HG02798 (cell line): ENCODE results near the gene TPRA1.
A peak's percentile ranks its signal among the peaks of the same experiment; 100 is the strongest.

Source experiments
- ATAC-seq: cut with Tn5 transposase; IDR thresholded peaks from one replicate; pipeline ENCODE4 v1.9.1; 2021; ENCODE audit warnings: mild to moderate bottlenecking; ENCODE audit not compliant: unreplicated experiment, poor library complexity

The TPRA1 gene

GRCh38 chr3:127590593-127591465 is at the start of gene TPRA1:
TPRA1 (minus strand) TSS chr3:127590733; CDS start chr3:127580146, 10,587 bp downstream.
- peak; percentile 80 for ATAC-seq

- no peak for ATAC-seq
These were observed 49.5 kb upstream of the TPRA1 start for GRCh38 chr3:127640042-127640355.

GRCh38 chr3:127639173-127640041 is 48.9 kb upstream of the TPRA1 start:
- no peak for ATAC-seq

- no peak for ATAC-seq
These were observed 47.4 kb upstream of the TPRA1 start for GRCh38 chr3:127637971-127638370.

- ATAC-seq = no peak
These were observed 47.0 kb upstream of the TPRA1 start for GRCh38 chr3:127637546-127637945.

GRCh38 chr3:127634653-127635052 is 44.1 kb upstream of the TPRA1 start:
- ATAC-seq = no peak

- ATAC-seq = no peak
These were observed 41.7 kb upstream of the TPRA1 start for GRCh38 chr3:127632035-127632820.

- no peak for ATAC-seq
These were observed 40.5 kb upstream of the TPRA1 start for GRCh38 chr3:127630811-127631714.

- ATAC-seq = peak; percentile 18
These were observed 39.2 kb upstream of the TPRA1 start for GRCh38 chr3:127629467-127630403.

- peak; percentile 60 for ATAC-seq
These were observed 38.4 kb upstream of the TPRA1 start, which contains the start of gene PODXL2 for GRCh38 chr3:127628788-127629466. PODXL2 (plus strand) TSS chr3:127629185; CDS start chr3:127629220, 35 bp downstream.

- no peak for ATAC-seq
These were observed 37.9 kb upstream of the TPRA1 start for GRCh38 chr3:127628426-127628787.

- no peak for ATAC-seq
These were observed 35.3 kb upstream of the TPRA1 start for GRCh38 chr3:127625821-127626220.

GRCh38 chr3:127624063-127624462 is 33.5 kb upstream of the TPRA1 start:
- ATAC-seq = no peak

GRCh38 chr3:127622772-127623576 is 32.4 kb upstream of the TPRA1 start:
- ATAC-seq = no peak

GRCh38 chr3:127622031-127622430 is 31.5 kb upstream of the TPRA1 start:
- no peak for ATAC-seq

GRCh38 chr3:127620637-127621375 is 30.3 kb upstream of the TPRA1 start:
- ATAC-seq = no peak
